ENCODE measurements around the gene SLC25A40.
"Not testable (repeated sequence)": the region's sequence is repeated elsewhere in the genome, so short reads cannot be mapped to it uniquely, and the experiment has no call there.

SLC25A40 gene

DNA sequence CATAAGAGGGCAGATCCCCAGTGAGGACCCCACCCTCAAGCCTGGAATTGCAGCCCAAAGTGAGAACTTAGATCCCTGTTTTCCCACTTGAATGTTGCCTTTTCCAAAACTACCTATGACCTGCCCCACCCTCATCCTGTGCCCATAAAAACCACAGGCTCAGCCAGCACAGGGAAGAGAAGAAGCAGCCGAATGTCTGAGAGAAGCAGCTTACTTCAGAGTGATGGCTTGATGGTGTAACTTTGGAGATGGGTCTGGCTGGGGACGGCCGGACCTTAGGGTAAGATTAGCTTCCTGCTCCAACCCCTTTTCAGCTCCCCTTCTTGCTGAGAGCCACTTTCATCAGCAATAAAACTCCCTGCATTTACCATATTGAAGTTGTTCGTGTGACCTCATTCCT is 5.7 kb downstream of the SLC25A40 start:
- no peak for DNase-seq

DNA sequence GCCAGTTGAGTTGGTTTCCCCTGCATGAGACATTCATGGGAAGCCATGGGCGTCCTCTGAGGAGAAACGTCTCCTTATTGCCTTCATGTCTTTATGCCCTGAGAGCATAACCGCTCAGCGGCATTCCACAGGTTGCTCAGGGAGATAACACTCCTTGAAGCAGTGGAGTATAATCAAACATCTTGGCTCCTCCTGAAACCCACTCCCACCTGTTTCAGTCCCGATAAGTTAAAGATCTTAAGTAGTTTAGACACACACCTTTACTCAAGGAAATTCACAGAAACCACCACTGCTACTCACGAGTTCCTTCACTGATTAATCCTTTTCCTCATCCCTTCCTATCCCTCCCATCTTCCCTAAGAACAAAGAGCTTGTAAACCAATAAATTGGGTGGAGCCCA is 9.6 kb downstream of the SLC25A40 start:
- not testable (repeated sequence) for DNase-seq

- DNase-seq = no peak
These were observed 10.1 kb downstream of the SLC25A40 start for GRCh38 chr7:87866089-87866488.

- no peak for DNase-seq
These were observed 17.6 kb downstream of the SLC25A40 start for GRCh38 chr7:87858417-87859100.

- DNase-seq = no peak
These were observed 22.8 kb downstream of the SLC25A40 start for GRCh38 chr7:87853237-87853864.

DNA sequence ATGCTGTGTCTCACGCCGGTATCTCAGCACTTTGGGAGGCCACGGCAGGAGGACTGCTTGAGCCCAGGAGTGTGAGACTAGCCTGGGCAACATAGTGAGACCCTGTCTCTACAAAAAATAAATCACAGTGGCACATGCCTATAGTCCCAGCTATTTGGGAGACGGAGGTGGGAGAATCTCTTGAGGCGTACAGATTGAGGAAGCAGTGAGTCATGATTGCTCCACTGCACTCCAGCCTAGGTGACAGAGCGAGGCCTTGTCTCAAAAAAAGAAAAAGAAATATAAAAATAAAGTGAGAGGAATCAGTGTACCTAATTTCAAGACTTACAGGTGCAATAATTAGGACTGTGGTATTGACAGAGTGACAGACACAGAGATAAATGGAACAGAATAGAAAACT is 23.9 kb downstream of the SLC25A40 start:
- no peak for DNase-seq

- no peak for DNase-seq
These were observed 25.1 kb downstream of the SLC25A40 start for GRCh38 chr7:87850836-87851593.

- no peak for DNase-seq
These were observed 38.6 kb downstream of the SLC25A40 start for GRCh38 chr7:87837597-87837996.

GRCh38 chr7:87833130-87833529 is 43.0 kb downstream of the SLC25A40 start:
- no peak for DNase-seq

GRCh38 chr7:87831097-87831496 is 45.1 kb downstream of the SLC25A40 start:
- no peak for DNase-seq

- not testable (repeated sequence) for DNase-seq
These were observed 47.8 kb downstream of the SLC25A40 start for GRCh38 chr7:87828383-87828782.

DNA sequence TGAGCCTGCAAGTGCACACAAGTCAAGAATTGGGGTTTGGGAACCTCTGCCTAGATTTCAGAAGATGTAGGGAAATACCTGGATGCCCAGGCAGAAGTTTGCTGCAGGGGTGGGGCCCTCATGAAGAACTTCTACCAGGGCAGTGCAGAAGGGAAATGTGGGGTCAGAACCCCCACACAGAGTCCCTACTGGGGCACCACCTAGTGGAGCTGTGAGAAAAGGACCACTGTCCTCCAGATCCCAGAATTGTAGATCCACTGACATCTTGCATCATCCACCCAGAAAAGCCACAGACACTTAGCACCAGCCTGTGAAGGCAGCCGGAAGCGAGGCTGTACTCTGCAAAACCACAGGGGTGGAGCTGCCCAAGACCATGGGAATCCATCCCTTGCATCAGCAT is 50.8 kb downstream of the SLC25A40 start:
- DNase-seq = not testable (repeated sequence)

- DNase-seq = not testable (repeated sequence)
These were observed 54.1 kb downstream of the SLC25A40 start for GRCh38 chr7:87822056-87822455.

GRCh38 chr7:87818336-87818735 is 57.8 kb downstream of the SLC25A40 start:
- DNase-seq = no peak

GRCh38 chr7:87816389-87816788 is 59.8 kb downstream of the SLC25A40 start:
- DNase-seq = no peak

DNA sequence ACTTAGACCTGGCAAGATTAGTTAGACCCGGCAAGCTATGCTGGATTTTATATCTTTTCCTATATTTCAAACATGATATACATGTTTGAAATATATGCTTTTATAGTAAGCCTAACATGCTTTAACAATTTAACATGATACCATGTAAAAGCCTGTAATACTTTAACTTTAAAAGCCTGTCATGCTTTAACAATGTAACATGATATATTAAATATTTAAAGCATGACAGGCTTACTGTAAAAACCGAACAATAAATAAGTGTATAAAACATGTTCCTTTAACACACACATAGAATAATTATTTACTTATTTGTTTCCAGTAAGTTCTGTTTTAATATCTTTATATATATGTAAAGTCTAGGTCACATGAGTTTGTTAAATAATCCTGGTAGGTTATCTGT is 65.4 kb downstream of the SLC25A40 start:
- no peak for DNase-seq

GRCh38 chr7:87810130-87810529 is 66.0 kb downstream of the SLC25A40 start:
- DNase-seq = no peak

DNA sequence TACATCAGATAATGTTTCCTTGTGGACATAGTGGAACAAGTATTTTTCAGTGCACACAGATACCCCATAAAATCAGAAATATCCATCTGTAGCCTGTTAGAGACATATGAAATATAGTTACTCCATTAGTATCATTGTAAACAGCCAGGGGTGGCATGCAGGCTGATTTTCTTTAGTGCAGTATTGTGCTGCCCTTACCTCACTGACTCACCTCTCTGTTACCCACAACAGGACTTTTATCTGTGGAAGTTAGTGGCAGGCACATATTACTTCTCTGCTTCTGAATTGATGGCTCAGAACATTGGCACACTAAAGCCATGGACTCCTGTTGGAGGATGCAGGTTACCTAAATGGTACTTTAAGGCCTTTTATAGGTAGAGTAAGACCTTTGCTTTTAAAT is 70.0 kb downstream of the SLC25A40 start:
- no peak for DNase-seq

DNA sequence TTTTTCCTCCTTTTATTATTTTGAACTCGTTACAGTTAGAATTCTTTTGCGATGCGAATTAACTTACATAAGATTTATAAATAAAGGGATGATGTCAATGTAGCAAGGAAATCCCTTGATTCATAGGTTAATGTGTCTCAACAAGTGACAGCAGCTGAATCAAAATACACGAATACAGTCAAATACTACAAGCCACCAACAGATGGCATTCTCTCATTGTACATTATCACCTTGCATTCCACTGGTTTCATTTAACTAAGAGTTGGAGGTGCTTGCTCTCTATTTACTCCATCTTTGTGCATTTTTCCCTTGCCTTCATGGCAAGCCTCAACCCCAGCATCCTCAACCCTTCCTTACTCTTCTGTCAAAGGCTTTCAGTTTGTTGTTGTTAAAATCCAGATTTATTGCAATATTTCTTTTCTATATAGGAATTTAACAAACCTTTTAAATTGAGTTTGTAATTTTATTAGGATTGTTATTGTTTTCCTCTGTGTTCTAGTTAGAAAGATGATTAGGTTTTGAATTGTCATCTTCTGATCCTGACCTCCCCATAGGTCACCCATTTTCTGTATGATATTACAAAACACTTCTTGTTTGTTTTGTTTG is 78.3 kb downstream of the SLC25A40 start:
- DNase-seq = no peak

GRCh38 chr7:87797395-87797794 is 78.8 kb downstream of the SLC25A40 start:
- no peak for DNase-seq

DNA sequence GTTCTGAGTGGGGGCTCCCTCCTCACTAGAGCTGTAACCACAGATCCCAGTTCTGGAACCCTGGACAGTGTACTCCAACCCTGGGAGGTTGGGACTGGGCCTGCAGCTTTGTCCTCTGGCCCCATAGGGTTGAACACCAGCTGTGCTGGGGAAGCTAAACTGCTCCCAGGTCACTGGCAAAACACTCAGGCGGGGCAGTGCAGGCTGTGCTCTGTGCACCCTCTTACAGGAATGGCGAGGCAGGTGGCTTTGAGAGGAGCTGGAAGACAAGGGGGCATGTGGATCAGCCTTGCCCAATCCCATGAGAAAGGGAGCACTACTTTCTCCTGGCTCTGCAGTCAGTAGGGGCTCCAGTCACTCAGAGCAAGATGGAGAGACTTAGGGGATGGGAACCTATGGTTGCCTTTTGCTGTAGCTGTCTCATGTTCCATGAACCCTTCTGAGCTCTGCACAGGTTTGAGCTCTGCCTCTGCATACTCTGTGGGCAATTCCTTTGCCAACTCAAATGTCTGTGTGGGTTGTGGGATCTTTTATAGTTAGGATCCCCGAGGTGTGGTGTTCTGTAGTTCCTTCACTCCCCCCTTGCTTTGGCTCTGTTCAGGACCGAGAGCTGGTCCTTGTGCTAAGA is 90.7 kb downstream of the SLC25A40 start:
- no peak for DNase-seq

- no peak for DNase-seq
These were observed 91.7 kb downstream of the SLC25A40 start for GRCh38 chr7:87784424-87784823.

Data from activated effector memory CD4-positive, alpha-beta T cell treated with anti-CD3 and anti-CD28 coated beads, Interleukin-2, amount 50 U/mL, for 16 hours (primary cell).